GM21723 (cell line): ENCODE measurements around the gene LEFTY2.
"Not testable (repeated sequence)": the region's sequence is repeated elsewhere in the genome, so short reads cannot be mapped to it uniquely, and the experiment has no call there.

Source experiments
- ATAC-seq: cut with Tn5 transposase; IDR thresholded peaks from one replicate; pipeline ENCODE4 v1.9.1; 2021; ENCODE audit warnings: mild to moderate bottlenecking, moderate library complexity; ENCODE audit not compliant: unreplicated experiment

LEFTY2 gene

GRCh38 chr1:225941187-225941941, at the start of gene LEFTY2:
LEFTY2 (minus strand) TSS chr1:225941220; CDS start chr1:225941140, 80 bp downstream.
- no peak for ATAC-seq

- no peak for ATAC-seq
Measured at GRCh38 chr1:225987491-225988316, 46.7 kb upstream of the LEFTY2 start.

- no peak for ATAC-seq
Measured at GRCh38 chr1:225981714-225982113, 40.7 kb upstream of the LEFTY2 start.

GRCh38 chr1:225980005-225980836, 39.2 kb upstream of the LEFTY2 start:
- no peak for ATAC-seq

GRCh38 chr1:225979421-225979820, 38.4 kb upstream of the LEFTY2 start:
- ATAC-seq = no peak

GRCh38 chr1:225977937-225978748, 37.1 kb upstream of the LEFTY2 start:
- ATAC-seq = peak; percentile 60

GRCh38 chr1:225975146-225975545, 34.1 kb upstream of the LEFTY2 start:
- not testable (repeated sequence) for ATAC-seq

- no peak for ATAC-seq
Measured at GRCh38 chr1:225974454-225974853, 33.4 kb upstream of the LEFTY2 start.

- ATAC-seq = no peak
Measured at GRCh38 chr1:225973158-225973557, 32.1 kb upstream of the LEFTY2 start.

- no peak for ATAC-seq
Measured at GRCh38 chr1:225972344-225973152, 31.5 kb upstream of the LEFTY2 start.

- not testable (repeated sequence) for ATAC-seq
Measured at GRCh38 chr1:225970592-225971157, 29.7 kb upstream of the LEFTY2 start.

GRCh38 chr1:225969751-225970150, 28.7 kb upstream of the LEFTY2 start:
- not testable (repeated sequence) for ATAC-seq

GRCh38 chr1:225965231-225965630, 24.2 kb upstream of the LEFTY2 start:
- no peak for ATAC-seq

GRCh38 chr1:225963735-225964530, 22.9 kb upstream of the LEFTY2 start:
- no peak for ATAC-seq

GRCh38 chr1:225962440-225962975, 21.5 kb upstream of the LEFTY2 start:
- peak; percentile 81 for ATAC-seq

- no peak for ATAC-seq
Measured at GRCh38 chr1:225961659-225962439, 20.8 kb upstream of the LEFTY2 start.

- no peak for ATAC-seq
Measured at GRCh38 chr1:225958041-225958440, 17.0 kb upstream of the LEFTY2 start.
